CD4-positive, alpha-beta T cell treated with Interleukin-21 for 1 hour (primary cell): Measurements from ENCODE around the gene RFTN1.

Experiments used
- DNase-seq: peaks from one replicate; pipeline ENCODE4 v3.0.0-alpha.2; 2020

Gene RFTN1

DNA sequence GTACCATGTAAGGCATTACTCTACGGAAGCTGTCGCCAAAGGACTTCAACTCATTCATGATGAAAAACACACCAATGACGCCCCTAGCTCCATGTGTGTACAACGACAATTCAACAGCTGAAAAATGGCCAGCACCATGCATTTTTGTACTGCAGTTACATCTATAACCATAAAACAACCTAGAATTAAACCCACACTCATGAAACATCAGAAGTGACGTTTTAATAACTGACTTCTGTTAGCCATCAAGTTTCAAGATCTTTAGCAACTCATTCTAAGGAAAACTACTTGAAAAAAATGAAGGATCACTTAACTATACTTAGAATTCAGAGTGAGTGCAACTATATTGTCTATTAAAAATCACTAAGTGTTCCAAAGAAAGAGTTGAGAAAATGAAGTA is 84.9 kb downstream of the RFTN1 start:
- DNase-seq: no peak

DNA sequence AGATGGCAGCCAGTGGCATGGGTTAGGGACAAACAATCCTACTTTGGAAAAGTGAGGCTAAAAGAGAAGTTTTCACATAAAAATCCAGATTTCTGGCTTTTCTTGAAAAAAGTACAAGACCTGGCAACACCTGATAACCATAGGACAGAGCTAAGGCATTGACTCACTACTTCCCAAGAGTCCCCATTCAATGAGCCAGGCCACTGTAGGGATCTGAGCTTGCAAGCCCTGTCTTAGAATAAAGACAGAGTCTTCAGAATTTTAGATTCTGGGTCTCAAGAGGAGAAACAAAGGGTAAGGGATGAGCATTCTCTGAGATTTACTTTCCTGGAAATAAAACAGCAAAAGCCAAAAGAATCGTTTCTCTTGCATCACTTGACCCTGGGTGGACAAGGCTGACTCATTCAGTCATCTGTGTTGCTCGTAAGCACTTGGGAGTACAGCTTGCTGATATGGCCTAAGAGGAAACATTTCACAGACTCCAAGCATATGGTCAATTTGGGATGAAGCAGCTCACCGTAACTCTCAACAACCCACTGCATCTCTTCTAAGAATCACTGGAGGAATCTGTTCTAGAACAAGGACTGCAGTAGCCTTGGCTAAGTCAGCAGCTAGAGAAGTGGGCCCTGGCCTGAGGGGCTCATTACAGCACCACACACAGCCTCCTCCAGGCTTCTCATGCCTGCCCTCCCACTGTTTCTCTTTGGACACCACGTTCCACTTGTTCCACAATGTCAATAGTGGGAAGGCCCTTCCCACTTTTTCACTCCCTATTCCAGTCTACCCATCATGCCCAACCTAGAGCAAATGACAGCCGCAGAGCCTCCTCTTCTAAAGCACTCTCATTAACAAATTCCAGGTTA is 86.2 kb downstream of the RFTN1 start:
- no peak for DNase-seq

- no peak for DNase-seq
Measured at GRCh38 chr3:16426665-16427064, 86.8 kb downstream of the RFTN1 start.

- no peak for DNase-seq
Measured at GRCh38 chr3:16426029-16426400, 87.5 kb downstream of the RFTN1 start.

GRCh38 chr3:16425398-16426028 is 88.0 kb downstream of the RFTN1 start:
- no peak for DNase-seq

DNA sequence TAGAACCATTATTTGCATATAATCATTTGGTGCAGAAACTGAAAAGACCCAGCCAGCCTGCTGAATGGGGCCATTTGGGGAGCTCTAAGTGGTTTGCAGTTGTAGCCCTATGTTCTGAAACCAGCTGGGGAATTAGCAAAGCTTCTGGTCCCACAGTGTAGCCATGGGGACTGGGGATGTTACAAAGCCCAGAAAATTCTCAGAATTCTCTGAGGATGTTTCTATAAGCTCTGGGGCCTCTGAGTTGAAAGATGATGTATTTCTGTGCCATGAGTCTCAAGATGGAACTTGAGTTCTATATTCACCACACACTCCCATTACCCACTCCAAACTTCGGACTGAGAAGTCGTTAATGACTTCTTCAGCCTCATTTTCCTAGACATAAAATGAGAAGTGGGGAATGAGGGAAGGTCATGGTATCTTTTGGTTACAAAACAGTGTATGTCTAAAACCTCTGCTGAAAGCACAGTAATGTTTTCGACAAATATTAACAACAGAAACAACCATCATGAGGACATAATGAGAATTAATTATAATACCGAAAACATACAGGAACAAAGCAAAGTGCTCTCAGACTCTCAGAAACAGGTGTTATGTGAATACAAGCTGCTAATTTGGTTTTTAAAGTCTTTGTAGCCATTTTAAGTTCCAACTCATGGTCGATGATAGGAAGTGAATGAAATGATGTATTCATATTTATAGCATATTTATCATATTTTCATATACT is 89.4 kb downstream of the RFTN1 start:
- DNase-seq: no peak

DNA sequence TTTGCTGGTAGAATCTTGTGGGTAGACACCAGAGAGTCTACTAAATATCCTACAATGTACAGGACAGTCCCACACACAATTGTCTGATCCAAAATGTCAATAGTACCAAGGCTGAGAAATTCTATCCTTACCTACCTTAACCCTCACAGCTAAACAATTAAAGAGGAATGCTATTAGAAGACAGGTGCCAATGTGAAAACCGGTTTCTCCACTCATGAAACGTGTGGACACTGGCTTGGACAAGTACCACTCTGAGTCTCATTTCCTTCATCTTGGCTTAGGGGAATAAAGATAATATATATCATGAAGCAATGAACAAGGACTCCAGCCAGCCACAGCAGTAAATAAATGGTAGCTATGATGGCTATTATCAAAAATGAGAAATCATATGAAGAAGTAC is 90.2 kb downstream of the RFTN1 start:
- no peak for DNase-seq

- no peak for DNase-seq
Measured at GRCh38 chr3:16419640-16420241, 93.8 kb downstream of the RFTN1 start.

GRCh38 chr3:16417945-16418739 is 95.4 kb downstream of the RFTN1 start:
- DNase-seq: no peak

DNA sequence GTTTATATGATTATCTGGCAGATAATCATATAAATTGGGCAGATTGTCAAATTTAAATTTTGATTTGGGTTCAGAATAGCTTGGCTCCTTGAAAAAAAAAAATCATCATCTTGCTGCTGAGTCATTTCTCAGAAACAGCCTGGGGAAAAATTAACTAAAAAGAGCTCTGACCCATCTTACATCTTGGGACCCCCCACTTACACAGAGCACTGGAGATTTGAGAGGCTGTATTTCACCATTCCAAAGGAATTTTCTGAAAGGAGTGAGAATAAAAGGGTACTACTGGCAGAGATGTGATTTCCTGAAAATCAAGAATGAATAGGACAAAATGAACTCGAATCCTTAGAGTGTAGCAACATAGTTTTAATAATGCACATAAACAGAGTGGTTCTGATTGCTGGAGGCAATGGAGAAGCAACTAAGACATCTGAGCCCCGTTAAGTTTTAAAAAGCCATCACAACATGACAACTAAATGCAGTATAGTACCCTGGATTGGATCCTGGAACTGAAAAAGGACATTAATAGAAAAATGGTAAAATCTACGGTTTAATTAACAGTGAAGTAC is 97.5 kb downstream of the RFTN1 start:
- DNase-seq: no peak

DNA sequence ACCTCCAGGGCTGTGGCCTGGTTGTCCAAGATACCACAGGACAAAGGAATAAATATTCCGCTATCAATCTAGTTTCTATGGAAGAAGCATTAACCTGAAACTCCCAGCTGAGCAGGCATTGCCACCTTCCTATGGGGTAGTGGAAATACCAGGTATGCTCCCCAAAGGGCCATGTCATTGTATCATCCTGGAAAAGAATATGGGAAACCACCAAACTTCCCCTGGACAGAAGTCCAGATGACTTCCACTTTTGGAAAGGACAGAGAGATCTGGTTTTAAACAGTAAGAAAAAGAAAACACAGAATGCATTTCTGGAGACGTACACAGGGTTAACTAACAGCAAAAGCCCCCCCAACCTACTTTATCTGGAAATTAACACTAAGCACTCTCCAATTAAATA is 100.2 kb downstream of the RFTN1 start:
- no peak for DNase-seq

DNA sequence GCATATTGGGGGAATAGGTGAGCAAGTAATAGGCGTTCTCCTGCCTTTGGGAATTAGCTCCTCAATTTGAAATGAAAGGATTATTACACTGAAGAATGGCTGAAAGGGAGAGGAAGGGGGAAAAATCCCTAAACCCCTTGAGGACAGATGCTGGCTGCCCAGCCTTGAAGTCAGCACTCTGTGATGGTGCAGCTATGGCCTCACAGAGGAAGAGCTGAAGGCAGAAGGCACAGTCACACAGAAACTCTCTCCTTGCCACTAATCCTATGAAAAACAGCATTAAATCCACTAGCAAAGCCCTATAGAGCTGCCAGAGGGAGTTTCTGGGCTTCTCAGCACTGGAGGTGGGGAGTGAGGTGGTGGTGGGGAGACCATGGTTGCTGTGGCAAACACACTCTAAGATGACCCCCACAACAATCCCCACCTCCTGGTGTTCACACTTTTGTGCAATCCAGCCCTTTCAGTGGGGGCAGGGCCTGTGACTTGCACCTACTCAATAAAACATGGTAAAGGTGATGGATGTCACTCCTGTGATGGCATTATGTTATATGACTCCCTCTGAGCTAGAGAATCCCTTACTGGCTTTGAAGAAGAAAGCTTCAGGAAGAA is 101.2 kb downstream of the RFTN1 start:
- no peak for DNase-seq

GRCh38 chr3:16411441-16411840 is 102.1 kb downstream of the RFTN1 start:
- DNase-seq: no peak

DNA sequence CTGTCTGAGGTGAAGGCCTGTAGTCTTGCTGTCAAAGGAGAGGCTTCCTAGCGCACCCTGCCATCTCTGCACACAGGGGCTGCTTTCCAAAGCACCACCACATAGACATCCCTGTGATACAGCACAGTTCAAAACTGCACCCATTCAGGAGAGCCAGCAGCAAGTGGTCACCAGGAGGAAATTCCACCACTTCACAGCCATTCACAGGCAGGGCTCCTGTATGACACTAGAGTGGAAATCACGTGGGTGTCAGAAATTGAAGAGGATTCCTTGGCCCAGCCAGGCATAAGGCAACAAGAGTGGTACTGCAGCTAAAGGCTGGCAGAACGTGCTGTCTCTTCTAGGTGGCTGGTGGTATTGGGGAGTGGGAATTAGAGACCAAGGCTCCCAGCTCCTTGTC is 102.8 kb downstream of the RFTN1 start:
- DNase-seq: no peak

GRCh38 chr3:16409032-16409431 is 104.5 kb downstream of the RFTN1 start:
- DNase-seq: no peak

- DNase-seq: no peak
Measured at GRCh38 chr3:16407366-16407765, 106.1 kb downstream of the RFTN1 start.

DNA sequence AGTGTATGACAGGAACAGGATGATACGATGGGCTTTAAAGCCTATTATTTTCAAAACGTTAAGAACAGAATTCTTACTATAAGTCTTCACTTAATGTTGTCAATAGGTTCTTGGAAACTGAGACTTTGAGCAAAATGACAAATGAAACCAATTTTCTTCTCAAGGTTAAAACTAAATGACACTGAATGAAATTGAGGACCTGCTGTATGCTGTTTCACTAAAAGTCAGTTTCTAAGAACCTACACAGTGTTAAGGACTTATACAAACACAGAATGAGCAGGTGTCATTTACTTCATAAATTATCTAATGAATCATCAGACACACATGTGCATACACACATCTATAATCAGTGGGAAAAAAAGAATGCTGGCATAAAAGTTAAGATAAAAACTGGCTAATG is 106.9 kb downstream of the RFTN1 start:
- no peak for DNase-seq

DNA sequence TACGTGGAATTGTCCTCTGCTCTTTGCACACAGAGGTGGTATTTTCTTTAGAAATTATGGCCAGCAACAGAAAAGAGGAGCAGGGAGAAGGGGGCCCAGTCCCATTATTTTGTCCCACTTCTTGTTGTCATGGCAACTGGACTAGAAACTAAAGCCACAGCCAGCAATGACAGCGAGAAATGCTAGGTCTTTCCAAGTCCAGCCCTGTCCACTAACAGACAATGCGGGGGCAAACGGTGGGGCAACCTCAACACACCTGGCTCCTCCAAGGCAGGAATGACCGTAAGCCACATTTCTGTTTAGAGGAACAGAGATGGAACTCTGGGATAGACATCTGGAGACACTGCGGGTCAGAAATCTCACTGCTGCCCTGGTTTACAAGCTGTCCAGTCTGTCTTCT is 107.3 kb downstream of the RFTN1 start:
- DNase-seq: no peak

DNA sequence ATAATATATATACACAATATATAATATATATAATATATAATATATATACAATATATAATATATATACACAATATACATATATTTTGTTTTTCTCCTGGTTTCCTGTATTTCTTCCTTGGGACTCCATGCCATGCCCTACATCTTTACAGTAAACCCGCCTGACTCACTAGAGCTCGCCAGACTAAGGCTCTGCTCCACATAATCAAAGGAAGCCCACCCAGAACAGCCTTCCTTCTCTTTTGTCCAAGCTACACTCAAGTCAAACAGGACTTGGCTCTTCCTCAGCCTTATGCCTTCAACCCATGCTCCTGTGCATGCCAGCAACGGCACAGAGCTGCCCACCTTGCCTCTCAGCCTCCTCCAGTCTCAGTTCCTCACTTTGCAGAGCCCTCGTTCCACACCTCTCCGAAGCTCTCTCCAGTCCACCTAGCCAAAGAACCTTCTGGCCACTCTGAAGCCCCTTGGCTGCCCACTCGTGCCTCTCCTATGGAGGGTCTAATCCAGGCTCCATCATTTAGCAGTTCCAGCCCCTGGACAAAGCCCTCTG is 109.1 kb downstream of the RFTN1 start:
- no peak for DNase-seq

DNA sequence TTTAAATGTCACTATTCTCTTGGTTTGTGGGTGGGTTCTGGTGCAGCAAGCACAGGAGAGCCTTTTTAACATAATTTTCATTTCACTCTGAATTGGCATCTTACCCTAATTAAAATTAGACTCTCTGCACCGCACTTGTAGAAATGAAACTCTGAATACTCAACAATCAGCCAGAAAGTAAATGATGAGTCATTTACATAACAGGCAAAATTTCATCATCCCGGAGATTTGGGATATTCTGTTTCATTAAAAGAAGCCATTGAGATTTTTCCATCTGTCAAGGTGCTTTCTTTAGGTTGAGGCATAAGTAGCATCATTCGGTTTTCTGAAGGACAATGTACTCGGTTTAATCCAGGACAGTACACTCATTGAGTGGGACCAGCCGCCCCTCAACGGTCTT is 111.0 kb downstream of the RFTN1 start:
- DNase-seq: no peak

- no peak for DNase-seq
Measured at GRCh38 chr3:16401273-16401672, 112.2 kb downstream of the RFTN1 start.
